GM19463 (cell line): ENCODE measurements around the gene ZNF665.
"Not testable (repeated sequence)": the region's sequence is repeated elsewhere in the genome, so short reads cannot be mapped to it uniquely, and the experiment has no call there.

ENCODE experiments used
- ATAC-seq: cut with Tn5 transposase; IDR thresholded peaks from one replicate; pipeline ENCODE4 v1.9.1; 2021; ENCODE audit warnings: mild to moderate bottlenecking, moderate library complexity; ENCODE audit not compliant: unreplicated experiment

ZNF665 gene

DNA sequence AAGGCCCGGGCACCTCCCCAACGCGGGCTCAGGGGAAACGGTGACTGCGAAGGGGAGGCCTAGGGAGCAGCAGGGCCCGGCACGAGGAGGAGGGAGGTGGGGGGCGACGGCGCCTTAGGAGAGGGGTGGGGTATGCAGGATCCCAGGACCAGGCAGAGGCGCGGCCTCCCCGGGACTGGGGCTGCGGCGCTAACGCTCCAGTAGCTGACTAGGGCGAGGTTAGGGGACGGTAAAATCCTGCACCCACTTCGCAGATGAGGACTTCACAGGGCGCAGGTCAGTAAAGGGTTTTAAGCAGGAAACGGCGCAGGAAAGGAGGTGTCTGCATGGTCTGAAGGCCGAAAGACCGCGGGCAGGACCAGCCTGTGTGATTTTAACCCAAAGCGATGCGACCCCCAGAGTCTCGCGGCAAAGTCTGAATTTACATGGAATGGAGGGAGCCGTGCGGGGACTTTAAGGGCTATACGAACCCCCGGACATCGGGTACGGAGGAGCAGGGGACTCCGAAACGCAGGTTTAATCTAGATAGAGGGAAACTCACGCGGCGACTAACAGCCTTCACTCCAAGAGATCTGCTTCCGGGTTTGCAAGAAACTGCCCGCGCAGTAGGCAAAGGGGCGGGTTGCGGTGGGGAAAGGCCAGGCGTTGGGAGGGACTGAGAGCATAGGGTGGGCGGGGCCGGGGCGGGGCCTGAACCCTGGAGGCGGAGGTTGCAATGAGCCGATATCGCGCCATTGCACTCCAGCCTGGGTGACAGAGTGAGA is at the start of gene ZNF665:
Gene ZNF665, minus strand, starts transcription at position 588 of the 764 bp plus-strand sequence. CDS start 10,460 bp downstream, outside the sequence.
- no peak for ATAC-seq

DNA sequence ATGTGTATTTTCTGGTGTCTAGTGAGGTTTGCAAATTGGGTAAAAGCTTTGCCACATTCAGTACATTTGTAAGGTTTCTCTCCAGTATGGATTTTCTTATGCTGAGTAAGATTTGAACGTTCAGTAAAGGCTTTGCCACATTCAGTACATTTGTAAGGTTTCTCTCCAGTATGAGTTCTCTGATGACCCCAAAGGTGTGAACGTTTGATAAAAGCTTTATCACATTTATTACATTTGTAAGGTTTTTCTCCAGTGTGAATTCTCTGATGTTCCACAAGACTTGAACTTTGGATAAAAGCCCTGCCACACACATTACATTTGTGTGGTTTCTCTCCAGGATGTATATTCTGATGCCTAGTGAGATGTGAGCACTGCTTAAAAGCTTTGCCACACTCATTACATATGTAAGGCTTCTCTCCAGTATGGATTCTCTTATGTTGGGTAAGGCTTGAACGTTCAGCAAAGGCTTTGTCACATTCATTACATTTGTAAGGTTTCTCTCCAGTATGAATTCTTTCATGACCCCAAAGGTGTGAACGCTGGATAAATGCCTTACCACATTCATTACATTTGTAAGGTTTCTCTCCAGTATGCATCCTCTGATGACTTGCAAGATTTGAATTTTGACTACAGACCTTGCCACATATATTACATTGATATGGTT is 44.1 kb upstream of the ZNF665 start:
- no peak for ATAC-seq

DNA sequence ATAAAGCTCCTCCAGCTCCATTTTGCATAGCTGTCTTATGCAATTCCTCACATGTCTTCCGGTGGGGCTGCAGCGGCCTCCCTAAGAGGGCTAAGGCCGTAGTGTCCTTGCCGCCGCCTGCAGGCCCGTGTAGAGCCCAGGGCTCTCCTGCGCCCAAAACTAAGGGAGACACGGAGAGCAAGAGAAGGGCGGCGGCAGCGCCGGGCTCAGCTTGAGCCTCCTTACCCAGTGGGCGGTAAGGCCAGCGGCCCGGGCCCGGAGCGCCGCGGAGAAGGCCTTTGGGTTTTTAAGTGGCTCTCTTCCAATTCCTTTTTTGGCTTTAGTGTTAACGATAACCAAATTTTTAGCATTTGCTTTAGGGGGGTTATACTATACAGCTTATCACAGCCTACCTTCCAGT is 31.4 kb upstream of the ZNF665 start:
- no peak for ATAC-seq

DNA sequence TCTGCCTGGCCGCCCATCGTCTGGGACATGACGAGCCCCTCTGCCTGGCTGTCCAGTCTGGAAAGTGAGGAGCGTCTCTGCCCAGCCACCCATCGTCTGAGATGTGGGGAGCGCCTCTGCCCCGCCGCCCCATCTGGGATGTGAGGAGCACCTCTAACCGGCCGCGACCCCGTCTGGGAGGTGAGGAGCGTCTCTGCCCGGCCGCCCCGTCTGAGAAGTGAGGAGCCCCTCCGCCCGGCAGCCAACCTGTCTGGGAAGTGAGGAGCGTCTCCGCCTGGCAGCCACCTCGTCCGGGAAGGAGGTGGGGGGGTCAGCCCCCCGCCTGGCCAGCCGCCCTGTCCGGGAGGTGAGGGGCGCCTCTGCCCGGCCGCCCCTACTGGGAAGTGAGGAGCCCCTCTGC is 29.6 kb upstream of the ZNF665 start:
- ATAC-seq = not testable (repeated sequence)

DNA sequence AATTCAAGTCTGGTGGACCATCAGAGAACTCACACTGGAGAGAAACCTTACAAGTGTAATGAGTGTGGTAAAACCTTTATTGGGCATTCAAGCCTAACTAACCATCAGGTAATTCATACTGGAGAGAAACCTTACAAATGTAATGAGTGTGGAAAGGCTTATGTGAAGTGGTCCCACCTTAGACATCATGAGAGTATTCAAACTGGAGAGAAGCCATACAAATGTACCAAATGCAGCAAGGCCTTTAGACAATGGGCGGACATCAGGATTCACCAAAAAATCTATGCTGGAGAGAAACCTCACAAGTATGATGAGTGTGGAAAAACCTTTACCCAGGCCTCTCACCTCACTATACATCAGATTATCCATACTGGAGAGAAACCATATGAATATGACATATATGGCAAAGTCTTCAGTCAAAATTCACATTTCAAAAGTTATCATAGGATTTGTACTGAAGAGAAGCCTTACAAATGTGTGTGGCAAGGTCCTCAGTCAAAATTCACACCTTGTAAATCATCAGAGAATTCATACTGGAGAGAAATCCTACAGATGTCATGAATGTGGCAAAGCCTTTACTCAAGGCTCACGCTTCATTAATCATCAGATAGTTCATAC is 19.7 kb upstream of the ZNF665 start:
- no peak for ATAC-seq

DNA sequence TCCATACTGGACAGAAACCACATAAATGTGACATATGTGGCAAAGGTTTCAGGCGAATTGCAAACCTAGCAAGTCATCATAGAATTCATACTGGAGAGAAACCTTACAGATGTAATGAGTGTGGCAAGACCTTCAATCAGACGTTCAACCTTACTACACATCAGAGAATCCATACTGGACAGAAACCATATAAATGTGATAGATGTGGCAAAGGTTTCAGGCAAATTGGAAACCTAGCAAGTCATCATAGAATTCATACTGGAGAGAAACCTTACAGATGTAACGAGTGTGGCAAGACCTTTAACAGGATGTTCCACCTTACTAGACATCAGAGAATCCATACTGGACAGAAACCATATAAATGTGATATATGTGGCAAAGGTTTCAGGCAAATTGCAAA is 18.4 kb upstream of the ZNF665 start:
- not testable (repeated sequence) for ATAC-seq

DNA sequence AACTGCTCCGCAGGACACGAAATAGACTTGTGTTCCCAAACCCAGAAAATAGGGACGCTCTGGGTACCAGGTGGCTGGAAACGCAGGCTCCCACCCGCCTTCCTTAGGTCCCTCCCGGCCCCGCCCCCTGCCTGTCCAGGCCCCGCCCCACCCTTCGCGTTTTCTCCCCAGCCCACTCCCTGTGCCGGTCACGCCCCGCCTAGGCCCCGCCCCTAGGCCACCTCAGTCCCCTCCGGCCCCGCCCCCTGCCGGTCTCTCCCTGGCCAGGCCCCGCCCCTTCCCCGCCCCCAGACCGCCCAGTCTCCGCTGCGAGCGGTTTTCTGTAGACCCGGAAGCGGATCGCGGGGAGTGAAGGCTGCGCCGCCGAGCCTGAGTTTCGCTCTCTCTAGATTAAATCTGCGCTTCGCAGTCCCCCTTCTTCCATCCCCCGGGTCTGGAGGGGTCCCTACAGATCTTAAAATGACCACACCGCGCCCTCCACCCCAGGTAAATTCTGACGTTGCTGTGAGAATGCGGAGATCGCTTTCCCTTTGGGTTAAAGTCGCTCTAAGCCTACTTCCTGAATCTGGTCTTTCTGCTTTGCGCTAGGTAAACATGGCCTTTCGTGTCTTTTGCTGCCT is 3.7 kb upstream of the ZNF665 start:
- no peak for ATAC-seq

DNA sequence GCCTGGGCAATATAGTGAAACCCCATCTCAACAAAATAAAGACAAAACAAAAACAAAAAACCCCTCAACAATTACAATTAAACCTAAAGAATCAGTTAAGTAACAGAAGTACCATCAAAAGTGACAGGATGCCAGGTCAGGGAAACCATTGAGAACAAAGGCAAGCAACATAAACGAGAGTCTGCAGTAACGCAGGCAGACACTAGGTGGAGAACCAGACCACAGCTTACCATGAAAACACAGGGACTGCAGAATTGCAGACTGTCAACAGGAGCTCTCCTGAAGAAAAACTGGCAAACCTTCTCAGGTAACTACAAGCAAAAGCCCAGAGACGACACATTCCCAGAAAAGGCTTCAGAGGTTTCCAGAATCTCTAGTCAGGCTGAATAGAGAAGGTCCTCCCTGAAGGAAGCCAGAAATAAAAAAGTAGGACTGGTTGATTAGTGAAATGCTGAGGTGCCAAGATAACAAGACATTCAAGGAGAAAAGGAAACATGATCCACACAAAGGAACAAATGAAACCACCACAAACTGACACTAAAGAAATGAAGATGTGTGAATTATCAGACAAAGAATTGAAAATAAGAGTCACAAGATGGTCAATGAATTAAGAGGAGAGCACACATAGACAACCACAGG is 2.2 kb upstream of the ZNF665 start:
- ATAC-seq = no peak

DNA sequence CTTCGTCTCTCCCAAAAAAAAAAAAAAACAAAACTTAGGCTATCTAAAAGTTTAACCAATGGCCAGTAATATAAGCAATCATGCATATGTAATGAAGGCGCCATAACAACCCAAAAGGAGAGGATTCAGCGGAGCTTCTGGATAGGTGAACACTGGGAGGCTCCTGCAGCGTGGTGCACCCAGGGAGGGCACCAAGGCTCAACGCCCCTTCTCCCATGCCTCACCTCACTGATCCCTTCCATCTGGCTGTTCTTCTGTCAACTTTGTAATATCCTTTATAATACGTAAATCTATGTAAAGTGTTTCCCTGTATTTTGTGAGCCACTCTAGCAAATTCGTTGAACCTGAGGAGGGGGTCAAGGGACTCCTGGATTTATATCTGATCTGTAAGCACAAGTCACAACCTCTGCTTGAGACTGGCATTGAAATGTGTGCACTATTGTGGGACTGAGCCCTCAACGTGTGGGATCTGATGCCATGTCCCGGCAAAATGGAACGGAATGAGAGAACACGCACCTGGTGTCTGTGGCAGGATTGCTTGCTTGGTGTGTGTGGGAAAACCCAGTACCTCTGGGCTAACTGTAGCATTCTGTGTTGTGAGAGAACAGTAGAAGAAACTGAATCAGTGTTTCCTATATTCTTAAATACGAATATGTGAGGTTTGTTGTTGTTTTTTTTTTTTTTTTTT is 521 bp upstream of the ZNF665 start:
- ATAC-seq = no peak

DNA sequence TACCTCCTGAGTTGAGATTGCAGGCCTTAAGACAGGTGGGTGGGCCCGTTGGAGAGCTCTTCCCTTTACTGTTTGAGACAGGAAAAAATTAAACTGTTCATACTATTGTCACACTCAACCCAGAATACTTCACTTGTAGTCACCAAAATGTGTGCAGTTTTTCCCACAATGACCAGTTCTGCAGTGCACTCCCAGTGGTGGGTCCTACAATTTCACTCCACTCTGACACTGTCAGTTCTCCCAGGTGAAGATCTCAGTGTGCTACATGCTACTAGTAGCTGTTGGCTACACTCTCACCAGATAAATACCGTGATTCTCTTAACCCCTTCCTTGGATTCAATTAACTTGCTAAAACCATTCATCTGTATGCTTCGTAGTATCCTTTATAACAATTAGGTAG is 2.9 kb downstream of the ZNF665 start:
- no peak for ATAC-seq

DNA sequence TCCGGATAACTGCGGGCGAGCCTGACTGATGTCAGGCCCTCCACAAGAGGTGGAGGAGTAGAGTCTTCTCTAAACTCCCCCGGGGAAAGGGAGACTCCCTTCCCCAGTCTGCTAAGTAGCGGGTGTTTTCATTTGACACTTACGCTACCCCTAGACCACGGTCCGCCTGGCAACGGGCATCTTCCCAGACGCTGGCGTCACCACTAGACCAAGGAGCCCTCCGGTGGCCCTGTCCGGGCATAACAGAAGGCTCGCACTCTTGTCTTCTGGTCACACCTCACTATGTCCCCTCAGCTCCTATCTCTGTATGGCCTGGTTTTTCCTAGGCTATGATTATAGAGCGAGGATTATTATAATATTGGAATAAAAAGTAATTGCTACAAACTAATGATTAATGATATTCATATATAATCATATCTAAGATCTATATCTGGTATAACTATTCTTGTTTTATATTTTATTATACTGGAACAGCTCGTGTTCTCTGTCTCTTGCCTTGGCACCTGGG is 3.4 kb downstream of the ZNF665 start:
- not testable (repeated sequence) for ATAC-seq

DNA sequence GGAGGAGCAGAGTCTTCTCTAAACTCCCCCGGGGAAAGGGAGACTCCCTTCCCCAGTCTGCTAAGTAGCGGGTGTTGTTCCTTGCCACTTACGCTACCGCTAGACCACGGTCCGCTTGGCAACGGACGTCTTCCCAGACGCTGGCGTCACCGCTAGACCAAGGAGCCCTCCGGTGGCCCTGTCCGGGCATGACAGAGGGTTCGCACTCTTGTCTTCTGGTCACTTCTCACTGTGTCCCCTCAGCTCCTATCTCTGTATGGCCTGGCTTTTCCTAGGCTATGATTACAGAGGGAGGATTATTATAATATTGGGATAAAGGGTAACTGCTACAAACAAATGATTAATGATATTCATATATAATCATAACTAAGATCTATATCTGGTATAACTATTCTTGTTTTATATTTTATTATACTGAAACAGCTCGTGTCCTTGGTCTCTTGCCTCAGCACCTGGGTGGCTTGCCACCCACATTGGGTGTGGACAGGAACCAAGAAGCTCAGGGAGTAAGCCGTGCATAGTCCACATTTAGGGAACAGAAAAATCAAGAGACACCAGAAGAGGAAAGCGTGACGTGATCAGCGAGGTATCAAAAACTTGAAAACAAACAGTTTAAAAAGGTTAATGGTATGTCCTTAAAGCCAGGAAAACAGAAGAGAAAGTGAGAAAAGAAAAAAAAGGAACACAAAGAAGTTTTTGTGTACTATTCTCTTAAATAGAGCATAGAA is 7.8 kb downstream of the ZNF665 start:
- ATAC-seq = not testable (repeated sequence)

DNA sequence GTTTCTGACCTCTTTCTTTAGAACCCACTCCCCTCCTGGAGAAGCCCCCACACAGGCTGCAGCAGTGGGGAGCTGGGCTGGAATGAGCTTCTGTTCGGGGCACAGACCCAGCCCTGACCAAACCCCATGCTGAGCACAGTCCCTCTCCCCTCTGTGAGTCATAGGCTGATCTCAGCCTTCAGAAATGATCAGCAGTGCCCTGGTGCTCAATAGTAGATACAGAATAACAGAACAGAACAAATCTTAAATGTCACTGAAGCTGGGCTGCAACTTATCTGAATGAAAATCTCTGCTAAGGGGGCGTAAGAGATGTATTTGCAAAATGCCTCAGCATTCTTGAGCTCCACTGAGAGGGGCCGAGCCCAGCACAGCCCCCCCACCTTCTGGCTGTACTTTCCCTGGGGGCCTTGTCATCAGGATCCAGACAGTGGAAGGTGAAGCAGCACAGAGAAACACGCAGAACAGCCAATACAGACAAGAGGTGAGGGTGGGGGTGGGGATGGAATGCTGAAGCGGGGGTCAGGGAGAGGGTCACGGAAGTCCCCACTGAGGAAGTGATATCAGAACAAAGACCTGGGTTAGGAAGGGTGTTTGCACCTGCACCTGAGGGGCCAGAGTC is 9.9 kb downstream of the ZNF665 start:
- no peak for ATAC-seq

DNA sequence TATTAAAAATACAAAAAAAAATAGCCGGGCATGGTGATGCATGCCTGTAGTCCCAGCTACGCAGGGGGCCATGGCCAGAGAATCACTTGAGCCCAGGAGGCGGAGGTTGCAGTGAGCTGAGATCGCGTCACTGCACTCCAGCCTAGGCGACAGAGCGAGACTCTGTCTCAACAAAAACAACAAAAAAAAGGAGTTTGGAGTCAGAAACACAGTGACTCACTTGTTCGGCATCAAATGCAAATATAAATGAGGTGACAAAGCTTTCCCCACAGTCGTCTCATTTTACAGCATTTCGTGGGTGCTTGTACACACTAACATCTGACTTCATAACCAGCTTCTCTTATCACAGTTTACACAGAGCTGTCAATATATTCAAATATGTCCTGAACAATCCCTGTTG is 11.0 kb downstream of the ZNF665 start:
- ATAC-seq = no peak

DNA sequence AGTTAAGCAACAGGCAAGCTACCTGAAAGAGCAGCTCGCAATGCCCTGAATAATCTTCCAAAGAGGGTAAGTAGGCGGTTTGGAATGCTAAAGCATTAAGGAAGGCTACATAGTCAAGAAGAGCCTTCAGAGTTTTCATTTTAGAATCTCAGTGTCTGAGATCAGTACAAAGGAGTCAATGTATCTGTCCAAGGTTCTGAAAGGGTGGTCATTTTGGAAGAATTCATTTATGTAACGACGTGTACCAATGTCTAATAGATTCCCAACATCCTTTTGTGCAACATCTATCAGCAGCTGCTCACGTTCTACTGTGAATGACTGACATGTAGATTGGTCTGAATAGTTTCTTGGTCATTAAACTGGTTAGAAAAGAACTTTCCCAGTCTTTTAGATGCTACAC is 15.2 kb downstream of the ZNF665 start:
- no peak for ATAC-seq

DNA sequence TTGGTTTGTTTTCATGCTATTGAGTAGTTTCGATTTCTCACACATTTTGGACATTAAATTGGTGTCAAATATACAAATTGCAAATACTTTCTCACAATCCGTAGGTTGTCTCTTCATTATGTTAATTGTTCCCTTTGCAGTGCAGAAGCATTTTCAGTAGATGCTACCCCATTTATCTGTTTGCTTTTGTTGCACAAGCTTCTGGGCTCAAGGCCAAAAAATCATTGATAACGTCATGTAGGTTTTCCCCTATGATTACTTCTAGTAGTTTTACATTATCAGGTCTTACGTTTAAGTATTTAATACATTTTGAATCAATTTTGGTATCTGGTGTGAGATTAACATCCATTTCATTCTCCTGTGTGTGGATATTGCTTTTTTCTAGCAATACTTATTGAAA is 20.3 kb downstream of the ZNF665 start:
- no peak for ATAC-seq

DNA sequence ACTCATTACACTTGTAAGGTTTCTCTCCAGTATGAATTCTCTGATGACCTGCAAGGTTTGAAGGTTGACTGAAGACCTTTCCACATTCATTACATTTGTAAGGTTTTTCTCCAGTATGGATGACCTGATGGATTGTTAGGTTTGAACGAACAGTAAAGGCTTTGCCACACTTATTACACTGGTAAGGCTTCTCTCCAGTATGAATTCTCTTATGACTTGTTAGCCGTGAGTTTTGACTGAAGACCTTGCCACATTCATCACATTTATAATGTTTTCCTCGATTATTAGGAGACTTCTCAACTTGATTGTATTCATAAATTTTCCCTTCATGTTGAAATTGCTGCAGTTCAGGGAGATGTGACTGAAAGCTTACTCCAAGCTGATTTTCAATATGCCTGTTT is 27.5 kb downstream of the ZNF665 start:
- no peak for ATAC-seq

DNA sequence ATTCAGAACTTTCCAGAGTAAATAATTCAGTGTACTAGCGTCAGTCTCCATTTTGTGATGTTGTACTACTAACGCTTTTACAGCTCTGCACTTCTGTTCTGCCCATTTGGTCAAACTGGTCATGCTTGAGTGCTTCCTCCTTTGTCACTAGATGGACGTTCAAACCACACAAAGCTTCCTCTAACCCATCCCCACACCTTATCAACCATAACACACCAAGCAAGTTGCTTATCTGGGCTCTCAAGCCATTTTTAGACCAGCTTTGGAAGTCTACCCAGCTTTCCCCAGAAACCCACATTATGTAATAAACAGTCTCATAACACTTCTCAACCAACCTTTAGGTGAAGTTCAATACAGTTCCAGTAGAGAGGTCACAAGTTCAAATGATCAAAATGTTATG is 32.0 kb downstream of the ZNF665 start:
- no peak for ATAC-seq

DNA sequence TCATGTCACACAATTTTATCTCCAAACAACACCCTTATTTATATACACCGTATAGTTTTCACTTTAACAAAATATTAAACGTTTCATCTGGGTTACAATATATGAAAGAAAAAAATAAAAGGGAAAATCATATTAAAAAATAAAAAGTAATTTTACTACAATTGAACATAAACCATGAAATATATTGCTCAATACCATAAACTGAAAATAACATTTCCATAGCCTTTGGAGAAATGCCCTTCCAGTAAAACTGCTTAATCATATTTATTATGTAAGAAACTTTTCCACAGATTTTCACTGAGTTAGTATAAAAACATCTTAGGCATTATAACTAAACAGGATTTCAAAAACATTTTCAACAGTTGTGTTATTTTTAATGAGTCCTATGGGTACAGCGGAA is 32.8 kb downstream of the ZNF665 start:
- ATAC-seq = no peak
